Hippocampal formation (tissue), 2 donors: ENCODE data around the gene MRPL51.
A peak's percentile ranks its signal among the peaks of the same experiment; 100 is the strongest.

Experiments used
- DNase-seq, 2 donors: peaks; one replicate each; lab custom pipeline; 2025; lab: John Stamatoyannopoulos, UW

MRPL51 gene

GRCh38 chr12:6461401-6462233 lies 31.4 kb downstream of the MRPL51 start:
- DNase-seq: peak; percentile 25 to 27

GRCh38 chr12:6460751-6461371 lies 32.2 kb downstream of the MRPL51 start:
- no peak for DNase-seq

GRCh38 chr12:6459004-6459337 lies 34.1 kb downstream of the MRPL51 start:
- no peak for DNase-seq

DNA sequence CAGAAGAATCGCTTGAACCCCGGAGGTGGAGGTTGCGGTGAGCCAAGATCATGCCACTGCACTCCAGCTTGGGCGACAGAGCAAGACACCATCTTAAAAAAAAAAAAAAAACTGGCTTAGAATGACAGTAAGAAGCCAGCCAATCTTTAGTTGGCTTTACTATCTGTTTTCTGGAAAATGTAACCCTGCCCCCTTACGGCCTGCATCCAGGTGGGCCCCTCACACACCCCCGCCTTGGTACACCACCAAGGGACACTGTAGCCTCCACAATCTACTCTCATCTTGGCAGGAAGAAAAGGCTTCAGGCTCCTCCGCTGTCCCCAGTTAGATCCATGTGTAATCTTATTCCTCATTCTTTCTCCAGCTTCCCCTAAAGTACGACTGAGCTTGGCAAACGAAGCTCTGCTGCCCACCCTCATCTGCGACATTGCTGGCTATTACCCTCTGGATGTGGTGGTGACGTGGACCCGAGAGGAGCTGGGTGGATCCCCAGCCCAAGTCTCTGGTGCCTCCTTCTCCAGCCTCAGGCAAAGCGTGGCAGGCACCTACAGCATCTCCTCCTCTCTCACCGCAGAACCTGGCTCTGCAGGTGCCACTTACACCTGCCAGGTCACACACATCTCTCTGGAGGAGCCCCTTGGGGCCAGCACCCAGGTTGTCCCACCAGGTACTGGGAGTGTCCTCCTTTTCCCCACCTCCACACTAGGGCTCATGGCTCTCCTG lies 34.6 kb downstream of the MRPL51 start:
- DNase-seq: no peak

- no peak for DNase-seq
Observed at GRCh38 chr12:6457220-6457945, 35.7 kb downstream of the MRPL51 start.

DNA sequence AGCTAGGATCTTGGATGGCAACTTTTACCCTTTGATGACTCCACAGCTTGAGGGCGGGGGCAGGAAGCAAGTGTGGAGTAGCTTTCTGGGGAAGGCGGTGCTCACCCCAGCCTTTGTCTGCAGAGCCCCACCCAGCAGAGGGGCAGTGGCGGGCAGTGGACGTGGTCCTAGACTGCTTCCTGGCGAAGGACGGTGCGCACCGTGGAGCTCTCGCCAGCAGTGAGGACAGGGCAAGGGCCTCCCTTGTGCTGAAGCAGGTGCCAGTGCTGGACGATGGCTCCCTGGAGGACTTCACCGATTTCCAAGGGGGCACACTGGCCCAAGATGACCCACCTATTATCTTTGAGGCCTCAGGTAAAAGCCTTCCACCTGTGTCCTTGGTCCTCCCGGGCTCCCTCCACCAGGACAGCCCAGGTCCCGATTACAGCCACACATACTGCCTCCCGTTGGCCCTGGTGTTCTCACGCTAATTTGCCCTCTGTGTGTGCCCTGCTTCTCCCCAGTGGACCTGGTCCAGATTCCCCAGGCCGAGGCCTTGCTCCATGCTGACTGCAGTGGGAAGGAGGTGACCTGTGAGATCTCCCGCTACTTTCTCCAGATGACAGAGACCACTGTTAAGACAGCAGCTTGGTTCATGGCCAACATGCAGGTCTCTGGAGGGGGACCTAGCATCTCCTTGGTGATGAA lies 40.0 kb downstream of the MRPL51 start:
- no peak for DNase-seq

- peak in 1 of 2 donors; percentile 66 for DNase-seq
Observed at GRCh38 chr12:6452245-6452943, 40.7 kb downstream of the MRPL51 start.

DNA sequence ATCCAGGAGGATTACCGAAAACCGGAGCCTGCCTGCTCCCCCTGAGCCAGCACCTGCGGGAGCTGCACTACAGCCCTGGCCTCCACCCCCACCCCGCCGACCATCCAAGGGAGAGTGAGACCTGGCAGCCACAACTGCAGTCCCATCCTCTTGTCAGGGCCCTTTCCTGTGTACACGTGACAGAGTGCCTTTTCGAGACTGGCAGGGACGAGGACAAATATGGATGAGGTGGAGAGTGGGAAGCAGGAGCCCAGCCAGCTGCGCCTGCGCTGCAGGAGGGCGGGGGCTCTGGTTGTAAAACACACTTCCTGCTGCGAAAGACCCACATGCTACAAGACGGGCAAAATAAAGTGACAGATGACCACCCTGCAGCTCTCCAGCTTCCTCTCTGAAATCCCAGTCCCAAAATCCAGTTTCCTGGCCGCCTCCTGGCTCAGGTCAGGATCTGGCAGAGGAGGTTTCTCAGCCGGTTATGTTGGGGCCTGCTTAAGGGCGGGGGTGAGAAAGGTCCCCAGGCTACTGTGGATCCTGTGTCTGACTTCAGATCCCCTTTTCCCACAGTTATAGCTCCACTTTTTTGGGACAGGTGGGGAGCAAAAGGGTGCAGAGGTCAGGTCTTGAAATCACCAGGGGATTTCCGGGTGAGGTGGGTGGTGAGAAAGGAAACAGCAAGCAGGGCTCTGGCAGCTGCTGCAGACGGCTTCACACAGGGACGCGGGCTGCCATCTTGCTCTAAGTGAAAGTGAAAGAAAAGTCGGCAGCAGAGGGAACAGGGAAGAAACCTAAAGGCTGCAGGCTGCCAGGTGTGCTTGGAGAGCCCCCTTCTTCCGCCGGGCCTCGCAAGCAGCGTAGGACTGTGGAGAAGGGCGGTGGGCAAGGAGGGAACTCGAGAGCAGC lies 41.5 kb downstream of the MRPL51 start, which contains the start of gene TAPBPL:
TSS of gene TAPBPL (plus strand) at position 695 of the 897 bp plus-strand sequence. CDS start 207 bp downstream, outside the sequence.
- DNase-seq: peak; percentile 85 to 87

DNA sequence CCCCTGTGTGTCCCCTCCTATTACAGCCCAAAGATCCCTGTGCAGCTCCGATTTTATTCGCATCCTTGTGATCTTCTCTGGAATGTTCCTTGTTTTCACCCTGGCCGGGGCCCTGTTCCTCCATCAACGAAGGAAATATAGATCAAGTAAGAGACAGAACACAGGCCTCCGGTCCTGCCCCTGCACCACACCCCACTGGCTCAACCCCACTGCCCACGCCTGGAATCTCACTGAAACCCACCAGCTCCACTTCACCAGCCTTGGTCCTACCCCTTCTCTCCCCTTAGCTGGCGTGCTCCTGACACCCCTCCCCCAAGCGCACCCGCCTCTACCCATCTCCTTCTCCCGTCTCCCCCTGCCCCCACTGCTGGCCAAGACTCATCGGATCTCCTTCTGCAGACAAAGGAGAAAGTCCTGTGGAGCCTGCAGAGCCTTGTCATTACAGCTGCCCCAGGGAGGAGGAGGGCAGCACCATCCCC lies 42.2 kb downstream of the MRPL51 start:
- no peak for DNase-seq

GRCh38 chr12:6450091-6450868 lies 42.8 kb downstream of the MRPL51 start:
- no peak for DNase-seq

DNA sequence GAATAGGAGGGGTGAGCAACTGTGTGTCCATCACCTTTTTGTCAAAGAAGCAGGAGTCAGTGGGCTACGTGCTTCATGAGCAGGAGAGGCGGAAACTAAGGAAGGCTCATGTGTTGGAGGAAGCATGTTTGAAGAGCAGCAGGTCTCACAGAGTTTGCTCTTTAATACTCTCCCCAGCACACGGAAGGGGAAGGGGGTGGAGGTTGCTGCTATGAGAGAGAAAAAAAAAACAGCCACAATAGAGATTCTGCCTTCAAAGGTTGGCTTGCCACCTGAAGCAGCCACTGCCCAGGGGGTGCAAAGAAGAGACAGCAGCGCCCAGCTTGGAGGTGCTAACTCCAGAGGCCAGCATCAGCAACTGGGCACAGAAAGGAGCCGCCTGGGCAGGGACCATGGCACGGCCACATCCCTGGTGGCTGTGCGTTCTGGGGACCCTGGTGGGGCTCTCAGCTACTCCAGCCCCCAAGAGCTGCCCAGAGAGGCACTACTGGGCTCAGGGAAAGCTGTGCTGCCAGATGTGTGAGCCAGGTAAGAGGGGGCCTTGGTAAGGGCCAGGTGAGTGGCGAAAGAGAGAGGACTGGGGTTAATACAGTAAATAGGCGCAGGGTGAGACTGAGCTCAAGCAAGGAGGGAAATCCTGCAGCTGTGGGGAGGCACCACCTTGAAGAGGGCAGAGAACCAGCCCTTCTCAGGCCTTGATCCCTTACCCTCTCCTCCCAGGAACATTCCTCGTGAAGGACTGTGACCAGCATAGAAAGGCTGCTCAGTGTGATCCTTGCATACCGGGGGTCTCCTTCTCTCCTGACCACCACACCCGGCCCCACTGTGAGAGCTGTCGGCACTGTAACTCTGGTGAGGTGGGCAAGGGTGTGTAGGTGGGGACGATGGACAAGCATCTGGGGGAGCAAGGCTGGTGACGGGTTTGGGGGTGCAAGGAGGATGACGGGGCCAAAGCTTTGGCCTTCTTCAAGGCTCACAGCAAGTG lies 48.1 kb downstream of the MRPL51 start, which contains the start of gene CD27:
TSS of gene CD27 (plus strand) at position 252 of the 985 bp plus-strand sequence. CDS start at position 393, 141 bp downstream.
- no peak for DNase-seq

- DNase-seq: no peak
Observed at GRCh38 chr12:6444031-6444430, 49.0 kb downstream of the MRPL51 start.

- DNase-seq: no peak
Observed at GRCh38 chr12:6443361-6443983, 49.6 kb downstream of the MRPL51 start.

DNA sequence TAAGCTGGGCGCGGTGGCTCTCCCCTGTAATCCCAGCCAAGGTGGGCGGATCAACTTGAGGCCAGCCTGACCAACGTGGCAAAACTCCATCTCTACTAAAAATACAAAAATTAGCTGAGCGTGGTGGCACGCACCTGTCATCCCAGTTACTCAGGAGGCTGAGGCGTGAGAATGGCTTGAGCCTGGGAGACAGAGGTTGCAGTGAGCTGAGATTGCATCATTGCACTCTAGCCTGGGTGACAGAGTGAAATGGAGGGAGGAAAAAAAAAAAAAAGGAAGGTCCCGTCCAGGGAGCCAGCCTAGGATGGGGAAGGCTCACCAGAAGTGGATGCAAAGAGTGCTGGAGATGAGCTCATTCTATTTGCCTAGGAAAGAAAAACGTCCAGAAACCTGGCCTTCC lies 50.2 kb downstream of the MRPL51 start:
- no peak for DNase-seq
